22Rv1 (cell line): ENCODE data around the gene COL27A1.

Experiments used
- H3K27ac ChIP-seq: fragments of 450-650 bp; 2 replicates; pipeline ENCODE4 v1.5.1; 2017
- CTCF ChIP-seq: fragments of 450-650 bp; IDR thresholded peaks from 2 replicates; pipeline ENCODE4 v1.5.1; 2017; ENCODE audit warnings: mild to moderate bottlenecking
- ZFX ChIP-seq: fragments of 450-650 bp; IDR thresholded peaks from 2 replicates; pipeline ENCODE4 v1.6.1; 2017; ENCODE audit warnings: antibody characterized with exemption, borderline replicate concordance

Gene COL27A1

GRCh38 chr9:114274217-114274616 lies 118.9 kb downstream of the COL27A1 start:
- TF ChIP-seq CTCF (no peak), ZFX (no peak)
- H3K27ac ChIP-seq: no peak overlapping the region

- H3K27ac ChIP-seq: no peak overlapping the region
- TF ChIP-seq CTCF (no peak), ZFX (no peak)
Observed at GRCh38 chr9:114275246-114276004, 120.1 kb downstream of the COL27A1 start.

GRCh38 chr9:114276908-114277821 lies 121.8 kb downstream of the COL27A1 start:
- H3K27ac ChIP-seq: no peak overlapping the region
- TF ChIP-seq CTCF: no peak
- no peak for TF ChIP-seq ZFX

- no peak for TF ChIP-seq CTCF
- no peak for TF ChIP-seq ZFX
- no peak overlapping the region for H3K27ac ChIP-seq
Observed at GRCh38 chr9:114278356-114278755, 123.0 kb downstream of the COL27A1 start.

GRCh38 chr9:114278881-114279570 lies 123.7 kb downstream of the COL27A1 start:
- TF ChIP-seq CTCF: no peak
- no peak for TF ChIP-seq ZFX
- no peak overlapping the region for H3K27ac ChIP-seq

- H3K27ac ChIP-seq: no peak overlapping the region
- TF ChIP-seq CTCF (no peak), ZFX (no peak)
Observed at GRCh38 chr9:114279693-114280092, 124.4 kb downstream of the COL27A1 start.
